NCI-H2227 (cell line): Measurements from ENCODE around the gene TRIO.

Source experiments
- DNase-seq: peaks from one replicate; lab custom pipeline; 2025; ENCODE audit not compliant: unreplicated experiment; lab: John Stamatoyannopoulos, UW

TRIO gene

DNA sequence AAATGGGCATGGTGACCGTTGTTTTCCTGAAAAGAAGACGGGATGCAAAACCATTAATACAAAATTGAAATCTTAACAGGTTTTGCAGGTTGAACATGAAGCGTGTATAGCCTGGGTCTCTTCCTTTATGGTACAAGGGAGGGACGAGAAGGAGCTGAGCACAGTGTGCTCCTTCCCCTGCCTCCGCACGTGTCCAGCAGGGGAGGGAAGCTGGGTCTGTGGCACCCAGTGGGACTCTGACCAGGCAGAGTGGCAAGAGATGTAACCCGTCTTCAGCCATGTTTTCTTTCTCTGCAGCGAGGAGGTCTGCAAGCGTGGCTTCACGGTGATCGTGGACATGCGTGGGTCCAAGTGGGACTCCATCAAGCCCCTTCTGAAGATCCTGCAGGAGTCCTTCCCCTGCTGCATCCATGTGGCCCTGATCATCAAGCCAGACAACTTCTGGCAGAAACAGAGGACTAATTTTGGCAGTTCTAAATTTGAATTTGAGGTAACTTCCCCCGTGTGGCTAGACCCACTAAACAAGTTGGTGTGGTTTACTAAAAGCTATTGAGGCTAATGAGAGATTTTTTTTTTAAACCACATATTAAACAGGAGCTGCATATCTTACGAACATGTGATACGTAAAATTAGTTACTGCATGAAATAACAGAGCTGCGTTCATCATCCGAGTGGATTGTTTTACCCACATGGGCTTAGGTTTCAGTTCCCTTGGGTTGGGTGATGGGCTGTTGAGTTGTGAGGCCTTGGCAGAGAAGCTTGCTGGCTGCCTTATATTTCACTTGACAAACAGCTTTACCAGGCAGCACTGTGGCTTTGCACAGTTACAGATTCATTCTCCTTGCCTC is 143.7 kb downstream of the TRIO start:
- no peak for DNase-seq

DNA sequence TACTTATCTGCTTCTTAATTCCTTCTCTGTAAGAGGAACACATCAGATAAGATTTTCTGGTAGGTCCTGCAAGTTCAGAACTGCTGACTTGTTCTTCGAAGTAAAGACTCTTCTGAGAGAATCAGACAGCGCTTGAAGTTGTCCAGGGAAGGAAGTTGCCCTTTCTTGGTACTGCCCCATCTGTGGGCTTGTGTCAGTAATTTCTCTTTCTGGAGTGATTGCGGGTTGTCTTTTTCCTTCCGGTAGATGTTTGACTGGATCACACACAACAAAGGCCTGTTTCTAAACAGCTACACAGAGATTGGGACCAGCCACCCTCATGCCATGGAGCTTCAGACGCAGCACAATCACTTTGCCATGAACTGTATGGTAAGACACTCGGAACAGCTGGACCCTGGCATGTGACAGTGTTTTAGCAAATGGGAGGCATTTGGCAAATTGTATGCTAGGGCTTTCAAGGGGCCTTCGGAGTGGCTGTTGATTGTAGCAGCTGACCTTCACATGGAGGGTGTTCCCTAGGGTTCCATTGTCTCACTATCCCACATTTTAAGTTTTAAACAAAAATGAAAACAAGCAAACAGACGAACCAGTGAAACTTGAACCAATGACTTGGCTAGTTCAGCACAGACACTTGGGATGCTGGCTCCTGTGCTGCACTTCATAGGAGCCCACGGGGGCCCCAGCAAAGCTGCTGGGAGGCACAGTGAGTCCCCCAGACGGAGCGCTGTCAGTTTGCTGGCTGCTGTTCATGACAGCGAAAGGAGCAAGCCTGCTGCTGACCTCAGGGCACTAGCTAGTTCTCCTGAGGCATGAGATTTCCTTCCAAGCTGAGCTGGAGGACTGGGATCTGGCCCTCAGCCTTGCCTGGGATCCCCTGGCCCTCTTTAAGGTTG is 149.9 kb downstream of the TRIO start:
- peak; percentile 51 for DNase-seq

DNA sequence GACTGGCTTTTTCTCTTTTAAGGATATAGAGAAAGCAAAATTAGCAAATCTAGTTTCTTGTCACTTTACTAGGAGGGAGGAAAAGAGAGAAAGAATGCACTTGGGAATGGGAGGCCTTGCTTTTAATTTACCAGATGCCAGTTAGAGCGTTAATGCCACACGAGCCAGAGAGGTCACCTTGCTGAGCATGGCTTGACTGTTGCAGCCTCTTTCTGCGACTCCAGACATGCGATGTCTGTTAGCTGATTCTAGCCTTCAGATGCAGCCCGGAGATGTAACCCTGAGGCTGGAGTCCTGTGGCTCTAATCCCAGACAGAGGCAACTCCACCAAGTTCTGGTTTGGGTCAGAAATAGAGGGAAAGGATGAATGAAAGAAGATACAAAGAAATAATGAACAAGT is 152.5 kb downstream of the TRIO start:
- DNase-seq = no peak

DNA sequence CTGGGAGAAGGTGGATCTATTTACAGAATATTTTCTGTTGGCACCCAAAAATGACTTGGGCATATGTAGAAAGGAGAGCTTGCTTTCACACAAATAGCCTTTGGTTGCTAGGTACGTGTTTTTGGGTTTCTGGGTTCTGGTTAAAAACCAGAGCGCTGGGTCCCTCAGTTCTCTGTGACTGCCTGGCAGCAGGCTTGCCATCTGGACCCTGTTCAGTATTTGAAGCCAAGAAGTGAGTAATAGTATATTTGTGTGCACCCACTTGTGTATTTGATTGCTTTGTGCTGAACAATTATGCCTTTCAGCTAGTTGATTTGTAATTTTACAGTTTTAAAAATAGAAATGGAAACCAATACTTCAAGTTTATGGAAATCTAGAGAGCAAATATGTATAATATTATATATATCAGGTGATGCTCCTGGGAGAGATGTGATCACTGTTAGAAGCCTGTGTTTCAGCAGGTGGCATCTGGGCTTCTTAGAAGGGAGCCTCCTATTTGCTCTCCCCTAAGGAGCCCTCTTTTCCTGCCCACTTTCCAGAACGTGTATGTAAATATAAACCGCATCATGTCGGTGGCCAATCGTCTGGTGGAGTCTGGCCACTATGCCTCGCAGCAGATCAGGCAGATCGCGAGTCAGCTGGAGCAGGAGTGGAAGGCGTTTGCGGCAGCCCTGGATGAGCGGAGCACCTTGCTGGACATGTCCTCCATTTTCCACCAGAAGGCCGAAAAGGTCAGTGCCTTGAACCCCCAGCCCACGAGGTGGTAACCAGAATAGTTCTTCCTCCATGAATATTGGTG is 153.6 kb downstream of the TRIO start:
- no peak for DNase-seq

DNA sequence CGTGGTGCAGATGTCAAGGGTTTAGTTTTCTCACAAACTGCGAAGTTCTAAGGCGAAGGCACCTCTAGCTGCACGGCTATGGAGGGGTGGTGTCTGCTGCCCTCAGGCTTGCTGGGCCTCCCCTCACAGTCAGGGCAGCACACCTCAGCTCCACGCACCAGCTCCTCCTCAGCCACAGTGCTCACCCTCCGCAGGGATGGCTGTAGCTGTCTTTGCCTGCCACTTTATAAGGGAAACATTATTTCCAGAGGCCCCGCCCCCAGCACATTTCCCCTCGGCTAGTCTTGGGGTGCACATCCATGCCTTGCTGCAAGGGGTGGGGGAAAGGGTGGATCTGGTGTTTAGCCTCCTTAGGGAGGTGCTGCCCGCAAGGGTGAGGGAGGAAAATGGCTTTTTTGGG is 154.6 kb downstream of the TRIO start:
- DNase-seq = no peak

DNA sequence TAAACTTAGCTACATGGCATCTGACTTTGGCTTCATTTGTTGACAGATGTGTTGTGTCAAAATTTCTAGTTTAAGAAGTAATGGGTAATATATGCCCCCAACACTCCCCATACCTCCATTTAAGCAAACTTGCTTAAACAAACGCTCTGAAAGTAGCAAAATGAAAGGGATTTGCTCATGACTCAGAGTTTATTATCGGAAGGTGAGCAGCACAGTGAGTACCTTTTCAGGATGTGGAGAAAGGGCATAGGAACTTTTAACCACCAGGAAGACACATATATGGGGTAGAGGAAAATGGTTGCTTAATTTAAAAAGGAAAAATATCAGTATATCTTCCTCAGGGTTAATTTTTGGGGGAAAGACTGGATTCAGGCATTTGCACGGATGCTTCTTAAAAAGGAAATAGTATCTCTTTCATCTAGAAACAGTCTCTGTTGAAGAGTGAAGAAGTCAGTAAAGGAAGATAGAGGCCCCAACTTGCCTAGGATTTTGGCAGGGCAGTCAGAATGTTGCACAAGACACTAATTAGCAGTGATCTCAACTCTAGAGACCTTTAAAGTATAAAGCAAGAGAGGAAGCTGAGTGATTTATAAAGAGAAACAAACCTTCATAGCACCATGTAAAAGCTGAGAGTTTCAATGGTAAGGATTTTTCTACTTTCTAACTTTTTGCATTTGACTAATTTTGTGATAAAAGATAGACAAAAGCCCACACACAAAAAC is 155.1 kb downstream of the TRIO start:
- no peak for DNase-seq

DNA sequence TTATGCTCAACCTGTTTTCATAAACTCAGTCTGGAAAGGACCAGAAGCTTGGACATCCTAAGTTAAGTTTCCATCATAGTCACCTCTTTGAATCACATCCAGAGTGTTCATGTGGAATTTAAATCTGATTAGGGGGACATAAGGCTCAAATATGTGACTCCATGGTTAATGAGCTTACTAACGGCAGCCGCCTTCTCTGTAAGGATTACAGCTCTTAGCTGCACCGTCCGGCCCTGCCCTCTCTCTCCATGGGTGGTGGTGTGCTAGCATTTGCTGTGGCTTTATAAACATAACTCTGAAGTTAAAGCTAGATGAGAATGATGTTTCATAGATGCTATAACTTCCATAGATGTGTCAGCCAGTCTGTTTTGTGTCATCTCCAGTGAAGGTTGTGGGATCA is 156.5 kb downstream of the TRIO start:
- DNase-seq = no peak

DNA sequence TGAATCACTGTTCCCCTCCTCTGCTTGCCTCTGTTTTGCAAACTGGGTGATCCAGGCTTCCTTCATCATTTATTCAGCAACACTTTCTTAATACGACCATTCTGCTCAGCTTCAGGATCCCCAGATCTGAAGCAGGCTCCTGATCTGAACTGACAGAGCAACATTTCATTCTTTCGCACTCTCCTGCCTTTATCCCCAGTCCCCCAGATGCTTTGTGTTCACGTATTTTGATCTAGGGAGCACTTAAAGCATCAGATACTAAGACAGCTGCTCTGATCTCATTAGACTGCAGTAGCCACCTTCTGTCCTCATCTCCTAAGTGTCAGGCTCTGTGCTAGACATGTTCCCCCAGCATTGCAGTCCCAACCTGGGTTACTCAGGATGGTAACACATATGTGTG is 158.0 kb downstream of the TRIO start:
- no peak for DNase-seq

DNA sequence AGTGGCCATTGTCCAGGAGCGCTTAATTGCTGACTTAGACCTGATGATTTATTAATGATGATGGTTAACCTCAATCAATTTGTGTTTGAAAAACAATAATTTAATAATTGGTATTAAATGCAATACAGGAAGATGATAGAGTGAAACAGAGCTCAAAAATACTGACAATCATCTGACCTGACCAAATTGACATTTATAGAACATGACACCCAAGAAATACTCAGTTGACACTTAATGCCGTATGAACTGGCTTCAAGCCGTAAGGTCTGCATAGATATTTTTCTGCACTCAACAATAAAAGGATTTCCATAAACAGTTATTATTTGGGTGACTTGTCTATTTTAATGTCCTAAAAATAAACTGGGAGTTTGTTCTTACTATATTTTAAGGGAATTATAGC is 159.2 kb downstream of the TRIO start:
- no peak for DNase-seq

DNA sequence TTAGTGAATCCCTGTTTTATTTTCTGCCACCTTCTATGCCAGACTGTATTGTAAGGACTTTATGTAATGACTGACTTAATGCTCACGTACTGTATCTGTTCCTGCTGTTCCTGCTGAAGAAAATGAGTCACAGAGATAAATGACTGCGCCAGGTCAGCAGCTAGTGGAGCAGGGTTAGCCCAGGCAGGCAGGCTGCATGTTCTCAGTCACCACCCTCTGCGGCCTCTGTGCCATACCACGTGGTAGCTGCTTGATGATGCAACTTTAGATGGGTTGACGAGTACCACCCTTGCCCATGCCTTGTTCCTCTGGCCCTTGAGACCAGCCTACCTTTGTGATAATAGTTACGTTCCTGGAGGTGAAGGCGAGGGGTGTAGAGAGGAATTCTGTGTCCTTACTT is 161.9 kb downstream of the TRIO start:
- DNase-seq = peak; percentile 48

DNA sequence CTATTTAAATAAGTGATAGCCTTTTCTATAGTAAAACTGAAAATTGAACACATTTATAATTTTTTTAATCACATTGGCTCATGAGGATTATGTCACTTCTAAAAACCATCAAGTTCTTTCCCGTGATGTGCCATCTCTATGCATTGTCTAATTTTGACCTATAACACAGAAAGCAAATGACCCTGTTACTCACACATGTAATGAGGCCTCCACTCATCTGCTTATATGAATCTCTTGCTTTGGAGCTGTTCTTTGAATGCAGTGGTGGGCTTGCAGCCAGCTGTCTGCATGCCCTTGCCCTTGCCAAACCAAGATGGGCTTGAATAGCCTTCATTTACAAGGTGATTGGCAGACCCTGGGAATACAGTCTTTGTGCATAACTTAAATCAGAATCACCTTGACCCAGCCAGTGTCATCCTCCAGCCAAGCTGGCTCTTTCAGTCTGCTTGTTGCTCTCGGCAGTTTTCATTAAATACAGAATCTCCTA is 163.2 kb downstream of the TRIO start:
- no peak for DNase-seq

DNA sequence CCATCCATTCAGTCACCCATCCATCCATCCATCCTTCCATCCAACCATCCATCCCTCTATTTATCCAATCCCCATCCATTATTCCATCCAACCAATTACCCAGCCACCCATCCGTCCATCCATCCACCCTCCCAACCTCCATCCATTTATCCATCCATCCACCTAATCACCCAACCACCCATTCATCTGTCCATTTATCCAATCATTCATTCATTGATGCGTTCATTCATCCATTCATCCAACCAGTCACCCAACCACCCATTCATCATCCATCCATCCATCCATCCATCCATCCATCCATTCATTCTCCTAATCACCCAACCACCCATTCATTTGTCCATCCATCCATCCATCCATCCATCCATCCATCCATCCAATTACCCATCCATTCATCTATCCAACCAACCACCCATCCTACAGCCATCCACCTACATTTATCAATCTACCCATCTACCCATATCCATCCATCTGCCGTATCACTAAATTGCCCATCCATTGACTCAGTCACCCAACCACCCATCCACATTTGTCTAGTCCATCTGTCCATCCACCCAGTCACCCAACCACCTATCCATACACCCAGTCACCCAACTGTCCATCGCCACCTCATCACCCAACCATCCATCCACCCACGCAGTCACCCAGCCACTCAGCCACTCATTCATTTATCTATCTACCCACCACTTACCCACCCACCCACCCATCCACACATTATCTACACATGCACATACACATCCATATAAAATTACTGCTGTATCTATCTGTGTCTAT is 165.4 kb downstream of the TRIO start:
- DNase-seq = no peak

DNA sequence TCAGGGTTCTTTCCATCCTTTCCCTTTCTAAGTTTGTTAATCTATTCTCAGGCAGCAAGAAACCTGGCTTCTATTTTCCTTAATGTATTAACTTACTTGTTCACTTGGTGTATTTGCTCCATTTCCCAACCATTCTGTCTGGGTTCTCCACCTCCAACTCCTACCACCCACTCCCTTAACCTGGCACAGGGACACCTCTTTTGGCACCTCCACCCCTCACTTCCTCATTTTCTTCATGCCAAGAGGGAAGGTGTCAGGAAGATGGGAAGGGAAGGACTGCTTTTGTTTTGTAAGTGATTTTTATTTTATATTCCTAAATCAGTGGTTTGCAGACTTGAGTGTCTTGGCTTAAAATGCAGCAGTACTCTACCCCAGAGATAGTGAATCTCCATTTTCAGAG is 166.1 kb downstream of the TRIO start:
- no peak for DNase-seq

DNA sequence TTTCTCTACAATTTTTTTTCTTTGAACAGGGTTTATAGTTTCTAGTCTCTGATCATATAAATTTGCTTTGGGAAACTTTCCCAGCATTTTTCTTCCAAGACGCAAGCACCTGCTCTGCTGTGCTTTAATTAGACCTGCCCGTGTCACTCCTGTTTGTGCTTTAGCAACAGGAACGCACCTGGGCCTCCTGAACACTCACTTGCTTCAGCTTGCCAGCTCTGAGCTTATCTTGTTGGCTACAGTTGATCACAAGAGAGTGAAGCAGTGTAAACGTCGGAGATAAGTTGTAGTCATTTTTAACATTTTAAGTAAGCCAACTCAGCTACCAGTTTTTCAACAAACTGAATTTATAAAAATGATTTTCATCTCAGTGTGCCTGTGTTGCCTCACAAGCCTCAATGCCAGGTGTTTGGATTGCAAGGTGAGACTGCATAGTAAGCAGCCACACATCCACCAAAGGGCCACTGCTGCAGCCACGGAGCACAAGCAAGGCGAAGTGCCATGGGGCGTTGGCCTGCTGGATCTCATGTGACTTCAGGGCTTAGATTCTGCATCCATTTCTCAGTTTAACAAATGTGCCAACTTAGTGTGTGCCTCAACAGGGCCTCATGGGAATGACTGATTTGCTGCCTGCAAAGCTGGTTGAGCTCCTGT is 166.9 kb downstream of the TRIO start:
- DNase-seq = no peak

DNA sequence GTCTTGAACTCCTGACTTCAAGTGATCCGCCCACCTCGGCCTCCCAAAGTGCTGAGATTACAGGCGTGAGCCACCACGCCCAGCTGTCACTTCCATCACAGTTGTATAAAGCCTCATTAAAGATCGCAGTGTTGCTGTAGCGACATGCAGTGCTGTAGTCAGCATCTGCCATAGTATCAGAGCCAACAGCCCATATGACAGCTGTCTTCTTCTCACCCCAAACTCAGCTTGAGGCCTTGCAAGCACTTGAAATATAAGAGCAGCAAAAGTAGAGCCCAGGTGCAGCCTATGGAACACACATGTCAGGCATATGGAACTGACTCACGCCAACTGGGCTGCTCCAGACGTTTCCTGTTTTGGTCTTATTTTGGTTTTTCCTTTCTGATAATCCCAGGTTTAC is 167.8 kb downstream of the TRIO start:
- DNase-seq = no peak

DNA sequence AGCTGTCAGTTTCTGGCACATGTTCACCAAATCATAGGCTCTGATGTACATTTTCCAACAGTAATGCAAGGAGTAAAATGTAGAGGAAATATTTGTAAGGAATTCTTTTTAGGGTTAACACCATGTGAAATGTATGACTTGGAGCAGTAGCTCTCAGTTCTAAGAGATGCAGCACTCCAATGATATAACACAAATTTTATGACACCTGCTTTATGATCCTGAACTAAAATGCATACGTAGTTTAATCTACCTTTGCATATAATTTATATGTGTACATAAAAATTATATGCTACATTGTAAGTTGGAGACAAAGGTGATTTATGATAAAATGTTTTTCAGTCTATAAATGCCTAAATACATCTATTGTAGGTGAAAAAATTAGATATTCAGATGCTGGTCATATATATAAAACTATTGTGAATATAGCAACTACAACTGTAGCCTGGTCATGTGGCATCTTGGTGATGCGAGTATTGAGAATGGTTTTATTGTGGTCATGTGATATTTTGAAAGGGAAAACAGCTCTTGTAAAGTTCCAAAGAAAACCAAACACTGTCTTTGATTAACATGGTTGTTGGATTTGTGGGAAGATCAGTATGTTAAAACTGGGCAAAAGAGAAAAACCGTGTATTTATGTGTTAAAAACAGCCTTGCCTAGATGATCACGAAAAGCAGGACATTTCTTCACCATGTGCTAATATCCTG is 171.0 kb downstream of the TRIO start:
- DNase-seq = no peak

DNA sequence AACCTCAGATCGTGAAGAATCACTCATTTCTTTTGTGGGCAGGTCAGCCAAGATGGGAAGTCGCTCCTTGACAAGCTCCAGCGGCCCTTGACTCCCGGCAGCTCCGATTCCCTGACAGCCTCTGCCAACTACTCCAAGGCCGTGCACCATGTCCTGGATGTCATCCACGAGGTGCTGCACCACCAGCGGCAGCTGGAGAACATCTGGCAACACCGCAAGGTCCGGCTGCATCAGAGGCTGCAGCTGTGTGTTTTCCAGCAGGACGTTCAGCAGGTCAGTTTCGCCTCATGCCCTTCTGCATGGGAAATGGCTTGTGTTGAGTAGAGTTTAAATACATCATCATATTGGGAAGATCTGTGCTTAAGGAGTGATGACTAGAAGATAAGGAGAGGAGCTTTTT is 173.3 kb downstream of the TRIO start:
- no peak for DNase-seq

DNA sequence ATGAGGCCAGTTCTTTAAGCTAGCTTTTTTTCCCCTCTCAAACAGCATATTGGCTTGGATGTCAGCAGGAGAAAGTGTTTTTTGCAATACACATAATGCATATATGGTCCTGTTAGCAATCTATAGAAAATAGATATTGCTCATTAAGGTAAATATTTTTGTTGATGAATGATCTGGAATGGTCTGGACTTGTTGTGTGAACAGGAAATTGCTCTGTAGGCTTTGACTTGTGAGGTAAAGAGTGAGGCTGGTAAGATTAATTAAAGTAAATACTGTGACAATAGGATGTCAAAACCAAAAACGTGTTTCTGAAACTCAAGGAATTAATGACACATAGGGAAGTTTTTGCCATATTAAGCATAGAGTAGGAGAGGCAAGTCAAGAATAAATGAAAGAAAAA is 176.0 kb downstream of the TRIO start:
- no peak for DNase-seq

DNA sequence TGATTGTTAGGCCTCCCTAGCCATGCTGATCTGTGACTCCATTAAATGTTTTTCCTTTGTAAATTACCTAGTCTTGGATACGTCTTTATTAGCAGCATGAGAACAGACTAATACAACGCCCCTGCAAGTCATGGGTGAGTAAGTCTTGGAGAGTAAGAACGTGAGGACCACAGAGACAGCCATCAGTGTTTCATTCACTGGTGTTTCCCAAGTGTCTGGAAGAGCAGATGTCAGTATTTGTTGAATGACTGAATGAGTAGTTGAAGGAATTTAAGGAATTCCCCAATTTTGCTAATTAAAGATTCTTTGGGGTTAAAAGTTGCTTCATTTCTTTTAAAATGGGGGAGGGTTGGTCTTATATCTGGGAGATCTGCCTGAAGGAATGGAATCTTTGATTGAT is 178.8 kb downstream of the TRIO start:
- DNase-seq = no peak
